Psoas muscle (tissue), 8 donors: ENCODE measurements around the gene LOXHD1. TPM values are rescaled to one million over a fixed set of nuclear protein-coding genes. Genes with fewer than 3 reads are reported as not detected.

Source experiments
- ATAC-seq, 4 donors: fragments of 200-7000 bp; cut with Tn5 transposase; one replicate each; pipeline ENCODE4 v1.9.1; 2020; ENCODE audit warnings: moderate library complexity in 3 of 4, mild to moderate bottlenecking in 2 of 4
- DNase-seq, 2 donors: peaks; one replicate each; pipeline ENCODE4 v3.0.0-alpha.2; 2020
- H3K27ac ChIP-seq: fragments of 200-600 bp; one replicate; pipeline ENCODE4 v1.8.0; 2022
- H3K27me3 ChIP-seq, 3 donors: fragments of 200-600 bp in 1 of 3; one replicate each; pipeline versions ENCODE4 v1.6.1 to v1.8.0; 2013 to 2022; ENCODE audit warnings: low read length in 2 of 3, mild to moderate bottlenecking in 2 of 3, moderate library complexity in 1 of 3; ENCODE audit not compliant: insufficient read depth in 3 of 3
- H3K36me3 ChIP-seq, 2 donors: fragments of 200-600 bp in 1 of 2; one replicate each; pipeline versions ENCODE4 v1.6.1 to v1.8.0; 2013 to 2022; ENCODE audit warnings: low read depth in 1 of 2, mild to moderate bottlenecking in 1 of 2, moderate library complexity in 1 of 2; ENCODE audit not compliant: insufficient read depth in 1 of 2
- H3K4me1 ChIP-seq: fragments of 200-600 bp; one replicate; pipeline ENCODE4 v1.8.0; 2022
- H3K4me3 ChIP-seq: fragments of 200-600 bp; one replicate; pipeline ENCODE4 v1.8.0; 2022; ENCODE audit warnings: mild to moderate bottlenecking
- H3K9me3 ChIP-seq: fragments of 200-600 bp; one replicate; pipeline ENCODE4 v1.8.0; 2022
- WGBS, 3 donors: extraction: QIAGEN DNeasy Blood & Tissue Kit; methylation state at CpG; one replicate each; pipeline versions ENCODE4 v1.1.6 to v1.1.7; 2013; 5-methylcytosine and 5-hydroxymethylcytosine counted together
- intact Hi-C, 2 donors: fragments of 100-400 bp; cut with DNase I; formaldehyde crosslinking; loops; one replicate each; pipeline versions ENCODE4 v1.11.0 to v1.14.2; 2022
- polyA plus RNA-seq, 3 donors: library from polyadenylated mRNA; stranded (reverse); fragments of 200-250 nt; gene quantifications; one replicate each; pipeline ENCODE4 v1.2.3, GENCODE V29; 2013
- total RNA-seq, 4 donors: library from RNA; stranded (reverse); fragmentation: NEBNext Ultra II Directional in 2 of 4; extraction: Animal tissue kit (Norgen Biotek cat#: 25700) in 2 of 4; gene quantifications; one replicate each; pipeline versions ENCODE4 v1.2.1 to v1.2.4, GENCODE V29; 2021 to 2023
- TF ChIP-seq, protein P1 (sequence below): fragments of 200-600 bp; IDR thresholded peaks from one replicate; pipeline ENCODE4 v1.8.0; 2022; ENCODE audit warnings: antibody characterized with exemption
- donor health status: healthy with polysubstance abuse.
- donor health status: DM: no; HTN: no; CAD: no; lungs with moderate emphysema.
- donor health status: Bipolar disorder and iron deficiency.
- donor health status: healthy.
- donor health status: DM: yes; HTN: yes; CAD: no.
- donor health status: DM: no; HTN: no; CAD: no.
- donor health status: DM: no; HTN: no; CAD: no.
- donor health status: DM: yes; HTN: yes; CAD: no.

Gene LOXHD1
- total and polyA plus RNA-seq, 7 donors: 0.06 to 0.34 (median 0.12) TPM; not detected in 1

DNA sequence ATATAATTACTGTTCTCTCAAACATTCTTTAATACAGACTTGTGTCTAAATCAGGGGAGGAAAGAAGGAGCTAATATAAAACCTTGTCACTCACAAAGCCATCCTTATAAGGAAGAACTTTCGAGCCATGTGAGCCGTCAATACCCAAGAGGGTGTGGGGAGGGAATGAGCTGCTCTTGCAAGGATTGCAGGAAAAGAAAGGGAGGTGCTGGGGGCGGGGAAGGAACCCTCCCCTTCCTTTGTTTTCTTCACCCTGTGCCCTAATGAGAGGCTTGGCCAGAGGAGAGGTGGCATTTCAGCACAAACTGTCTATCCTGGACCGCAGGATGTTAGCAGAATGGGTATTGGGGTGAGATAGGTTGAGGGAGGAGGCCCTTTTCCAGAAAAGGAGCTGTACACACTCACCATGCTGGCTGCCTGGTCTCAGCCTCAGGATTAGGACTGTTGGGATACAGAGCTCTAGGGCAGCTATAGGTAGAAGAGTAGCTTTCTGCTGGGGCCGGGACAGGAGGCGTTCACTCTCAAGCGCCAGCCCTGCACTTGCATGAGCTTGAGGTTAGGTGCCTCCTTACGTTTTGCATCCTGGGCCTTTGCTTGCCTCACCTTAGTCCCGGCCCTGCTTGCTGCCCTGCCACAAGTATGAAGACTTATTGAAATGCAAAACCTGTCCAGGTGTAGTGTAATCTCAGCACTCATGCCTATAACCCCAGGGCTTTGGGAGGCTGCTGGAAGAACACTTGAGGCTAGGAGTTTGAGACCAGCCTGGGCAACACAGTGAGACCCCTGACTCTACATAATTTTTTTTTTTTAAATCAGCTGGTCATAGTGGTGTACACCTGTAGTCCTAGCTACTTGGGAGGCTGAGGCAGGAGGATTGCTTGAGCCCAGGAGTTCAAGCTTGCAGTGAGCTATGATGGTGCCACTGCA lies 190.5 kb downstream of the LOXHD1 start:
- 84 to 85% (median 84%) methylated on average over 9 of the region's 9 CpGs for WGBS, 3 donors
- TF ChIP-seq, protein P1, sequence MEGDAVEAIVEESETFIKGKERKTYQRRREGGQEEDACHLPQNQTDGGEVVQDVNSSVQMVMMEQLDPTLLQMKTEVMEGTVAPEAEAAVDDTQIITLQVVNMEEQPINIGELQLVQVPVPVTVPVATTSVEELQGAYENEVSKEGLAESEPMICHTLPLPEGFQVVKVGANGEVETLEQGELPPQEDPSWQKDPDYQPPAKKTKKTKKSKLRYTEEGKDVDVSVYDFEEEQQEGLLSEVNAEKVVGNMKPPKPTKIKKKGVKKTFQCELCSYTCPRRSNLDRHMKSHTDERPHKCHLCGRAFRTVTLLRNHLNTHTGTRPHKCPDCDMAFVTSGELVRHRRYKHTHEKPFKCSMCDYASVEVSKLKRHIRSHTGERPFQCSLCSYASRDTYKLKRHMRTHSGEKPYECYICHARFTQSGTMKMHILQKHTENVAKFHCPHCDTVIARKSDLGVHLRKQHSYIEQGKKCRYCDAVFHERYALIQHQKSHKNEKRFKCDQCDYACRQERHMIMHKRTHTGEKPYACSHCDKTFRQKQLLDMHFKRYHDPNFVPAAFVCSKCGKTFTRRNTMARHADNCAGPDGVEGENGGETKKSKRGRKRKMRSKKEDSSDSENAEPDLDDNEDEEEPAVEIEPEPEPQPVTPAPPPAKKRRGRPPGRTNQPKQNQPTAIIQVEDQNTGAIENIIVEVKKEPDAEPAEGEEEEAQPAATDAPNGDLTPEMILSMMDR: no peak
- intact Hi-C loops: no loop called here
- H3K9me3 ChIP-seq: no peaks in the 10 kb centered on the region
- DNase-seq (no peak), ATAC-seq (no peak)
- H3K4me1 ChIP-seq: no peaks in the 10 kb centered on the region
- H3K27me3 ChIP-seq: no peaks in the 10 kb centered on the region
- H3K27ac ChIP-seq: no peak overlapping the region
- no peaks in the 10 kb centered on the region for H3K36me3 ChIP-seq
- H3K4me3 ChIP-seq: no peak overlapping the region

DNA sequence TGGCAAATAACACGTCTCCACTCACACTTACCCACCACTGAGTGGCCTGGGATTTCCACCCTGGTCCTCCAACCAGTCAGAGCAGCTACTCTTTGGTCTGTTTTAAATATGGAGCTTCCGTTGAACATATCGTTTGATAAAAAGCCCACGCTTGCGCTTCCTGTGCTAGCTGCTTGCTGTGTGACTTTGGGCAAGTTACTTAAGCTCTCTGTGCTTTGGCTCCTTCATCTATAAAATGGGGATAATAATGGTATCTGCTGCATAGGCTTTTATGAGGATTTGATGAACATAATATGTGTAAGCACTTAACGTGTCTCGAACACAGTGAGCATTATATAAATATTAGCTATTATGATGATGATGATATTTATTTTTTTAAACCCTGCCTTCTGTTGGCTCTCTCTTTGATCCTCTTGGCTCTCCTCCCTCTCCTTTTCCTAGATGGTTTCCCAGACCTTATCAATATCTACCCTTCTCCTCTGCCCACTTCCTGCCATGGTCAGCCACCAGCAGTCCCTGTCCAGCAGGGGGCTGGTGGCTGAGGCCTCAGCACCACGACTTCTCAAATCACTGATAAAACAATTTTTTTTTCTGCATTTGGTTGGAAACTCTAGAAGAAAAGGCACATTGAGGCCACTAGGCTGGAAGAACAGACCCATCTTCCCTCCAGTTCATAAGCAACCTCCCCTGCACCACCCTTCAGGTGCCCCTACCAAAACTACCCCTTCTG lies 191.9 kb downstream of the LOXHD1 start:
- TF ChIP-seq, protein P1: peak; percentile 5
- H3K4me1 ChIP-seq: no peaks in the 10 kb centered on the region
- no peaks in the 10 kb centered on the region for H3K9me3 ChIP-seq
- no peak overlapping the region for H3K4me3 ChIP-seq
- no peak overlapping the region for H3K27ac ChIP-seq
- no peak for ATAC-seq
- H3K27me3 ChIP-seq: no peaks in the 10 kb centered on the region
- H3K36me3 ChIP-seq: no peaks in the 10 kb centered on the region
- 82 to 89% (median 85%) methylated on average over 8 of the region's 8 CpGs for WGBS, 3 donors
- intact Hi-C loops: no loop called here
- DNase-seq: no peak

- TF ChIP-seq, protein P1: no peak
- 40 to 51% (median 47%) methylated on average over 6 to 7 of the region's 7 CpGs for WGBS, 3 donors
- Histone ChIP-seq H3K9me3 (no peaks in the 10 kb centered on the region), H3K27ac (no peak overlapping the region), H3K4me3 (no peak overlapping the region), H3K4me1 (no peaks in the 10 kb centered on the region), H3K27me3 (no peaks in the 10 kb centered on the region), H3K36me3 (no peaks in the 10 kb centered on the region)
- intact Hi-C loops: no loop called here
- DNase-seq (no peak), ATAC-seq (no peak)
Measured at GRCh38 chr18:46462523-46462922, 194.5 kb downstream of the LOXHD1 start.

DNA sequence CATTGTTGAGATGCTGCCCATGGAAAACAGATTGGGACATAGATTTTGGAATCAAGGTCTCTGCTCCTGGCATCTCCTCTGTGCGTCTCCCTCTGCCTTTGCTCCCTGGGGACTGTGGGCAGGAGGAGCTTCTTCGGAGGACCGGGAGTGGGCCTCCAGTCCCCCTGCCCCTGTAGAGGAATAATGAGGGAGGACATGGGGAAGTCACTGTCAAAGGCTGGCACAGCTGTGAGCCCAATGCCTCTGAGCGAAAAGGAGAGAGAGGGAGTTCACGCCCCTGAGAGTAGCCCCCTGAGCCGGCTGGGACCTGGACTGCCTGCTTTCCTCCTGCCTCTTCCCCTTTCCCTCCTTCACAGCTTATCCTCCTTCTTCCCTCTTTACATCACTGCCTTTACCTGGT lies 195.0 kb downstream of the LOXHD1 start:
- Histone ChIP-seq H3K4me1 (no peaks in the 10 kb centered on the region), H3K27me3 (no peaks in the 10 kb centered on the region), H3K9me3 (no peaks in the 10 kb centered on the region), H3K36me3 (no peaks in the 10 kb centered on the region), H3K27ac (no peak overlapping the region), H3K4me3 (no peak overlapping the region)
- 70 to 74% (median 71%) methylated on average over 6 of the region's 6 CpGs for WGBS, 3 donors
- ATAC-seq (no peak), DNase-seq (no peak)
- TF ChIP-seq, protein P1: no peak
- intact Hi-C loops: no loop called here
